Amniotic stem cell (primary cell): ENCODE data around the gene RPS6KA1.

Experiments
- DNase-seq: peaks from one replicate; lab custom pipeline; 2025; lab: John Stamatoyannopoulos, UW

The RPS6KA1 gene

GRCh38 chr1:26533951-26534509 is 4.5 kb downstream of the RPS6KA1 start:
- DNase-seq = no peak

GRCh38 chr1:26535201-26535600 is 5.6 kb downstream of the RPS6KA1 start:
- DNase-seq = no peak

GRCh38 chr1:26536081-26536480 is 6.5 kb downstream of the RPS6KA1 start:
- DNase-seq = no peak

GRCh38 chr1:26536521-26536920 is 7.0 kb downstream of the RPS6KA1 start:
- no peak for DNase-seq

- no peak for DNase-seq
Observed at GRCh38 chr1:26537951-26538352, 8.4 kb downstream of the RPS6KA1 start.

- no peak for DNase-seq
Observed at GRCh38 chr1:26538480-26539412, 9.2 kb downstream of the RPS6KA1 start.

- no peak for DNase-seq
Observed at GRCh38 chr1:26539722-26540121, 10.2 kb downstream of the RPS6KA1 start.

- no peak for DNase-seq
Observed at GRCh38 chr1:26540351-26540750, 10.8 kb downstream of the RPS6KA1 start.

GRCh38 chr1:26541431-26541815 is 11.9 kb downstream of the RPS6KA1 start:
- DNase-seq = no peak

- DNase-seq = no peak
Observed at GRCh38 chr1:26541816-26542711, 12.5 kb downstream of the RPS6KA1 start.

- no peak for DNase-seq
Observed at GRCh38 chr1:26542771-26543451, 13.3 kb downstream of the RPS6KA1 start.

- DNase-seq = no peak
Observed at GRCh38 chr1:26543462-26543861, 13.9 kb downstream of the RPS6KA1 start.

- no peak for DNase-seq
Observed at GRCh38 chr1:26544126-26544525, 14.6 kb downstream of the RPS6KA1 start.

- DNase-seq = no peak
Observed at GRCh38 chr1:26545969-26546323, 16.4 kb downstream of the RPS6KA1 start.

- no peak for DNase-seq
Observed at GRCh38 chr1:26546375-26546774, 16.8 kb downstream of the RPS6KA1 start.

GRCh38 chr1:26546819-26547218 is 17.3 kb downstream of the RPS6KA1 start:
- DNase-seq = no peak

GRCh38 chr1:26548841-26549240 is 19.3 kb downstream of the RPS6KA1 start:
- no peak for DNase-seq

- no peak for DNase-seq
Observed at GRCh38 chr1:26550946-26551345, 21.4 kb downstream of the RPS6KA1 start.

- no peak for DNase-seq
Observed at GRCh38 chr1:26552720-26553119, 23.2 kb downstream of the RPS6KA1 start.

- no peak for DNase-seq
Observed at GRCh38 chr1:26553942-26554682, 24.6 kb downstream of the RPS6KA1 start.

- DNase-seq = no peak
Observed at GRCh38 chr1:26554781-26555180, 25.2 kb downstream of the RPS6KA1 start.
